ENCODE results near the gene SLC37A4.

DNA sequence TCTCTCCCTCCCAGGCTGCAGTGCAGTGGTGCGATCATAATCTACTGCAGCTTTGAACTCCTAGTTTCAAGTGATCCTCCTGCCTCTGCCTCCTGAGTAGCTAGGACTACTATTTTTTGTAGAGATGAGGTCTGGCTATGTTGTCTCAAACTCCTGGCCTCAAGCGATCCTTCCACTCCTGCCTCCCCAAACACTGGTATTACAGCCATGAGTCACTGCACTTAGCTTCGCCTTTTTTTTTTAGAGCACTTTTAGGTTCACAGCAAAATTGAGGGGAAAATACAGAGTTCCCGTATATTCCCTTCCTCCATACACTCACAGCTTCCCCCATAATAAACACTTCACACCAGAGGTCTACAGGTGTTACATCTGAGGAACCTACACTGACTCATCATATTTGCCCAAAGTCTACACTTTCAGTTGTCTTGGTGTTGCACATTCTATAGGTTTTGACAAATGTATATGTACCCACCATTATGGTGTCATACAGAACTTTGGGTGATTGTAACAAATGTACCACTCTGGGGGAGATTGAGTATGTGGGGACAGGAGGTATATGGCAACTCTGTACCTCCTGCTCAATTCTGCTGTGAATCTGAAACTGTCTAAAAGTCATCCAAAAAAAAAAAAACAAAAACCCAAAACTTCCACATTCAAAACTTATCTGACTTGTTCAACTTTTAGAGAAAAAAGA lies 11.3 kb upstream of the SLC37A4 start:
- TF ChIP-seq, protein P1, sequence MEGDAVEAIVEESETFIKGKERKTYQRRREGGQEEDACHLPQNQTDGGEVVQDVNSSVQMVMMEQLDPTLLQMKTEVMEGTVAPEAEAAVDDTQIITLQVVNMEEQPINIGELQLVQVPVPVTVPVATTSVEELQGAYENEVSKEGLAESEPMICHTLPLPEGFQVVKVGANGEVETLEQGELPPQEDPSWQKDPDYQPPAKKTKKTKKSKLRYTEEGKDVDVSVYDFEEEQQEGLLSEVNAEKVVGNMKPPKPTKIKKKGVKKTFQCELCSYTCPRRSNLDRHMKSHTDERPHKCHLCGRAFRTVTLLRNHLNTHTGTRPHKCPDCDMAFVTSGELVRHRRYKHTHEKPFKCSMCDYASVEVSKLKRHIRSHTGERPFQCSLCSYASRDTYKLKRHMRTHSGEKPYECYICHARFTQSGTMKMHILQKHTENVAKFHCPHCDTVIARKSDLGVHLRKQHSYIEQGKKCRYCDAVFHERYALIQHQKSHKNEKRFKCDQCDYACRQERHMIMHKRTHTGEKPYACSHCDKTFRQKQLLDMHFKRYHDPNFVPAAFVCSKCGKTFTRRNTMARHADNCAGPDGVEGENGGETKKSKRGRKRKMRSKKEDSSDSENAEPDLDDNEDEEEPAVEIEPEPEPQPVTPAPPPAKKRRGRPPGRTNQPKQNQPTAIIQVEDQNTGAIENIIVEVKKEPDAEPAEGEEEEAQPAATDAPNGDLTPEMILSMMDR (conservative IDR thresholded peaks at IDR 0.05; ENCODE audit: low read length): no peak
- TF ChIP-seq EZH2phosphoT487 (IDR thresholded peaks at IDR 0.05; ENCODE audit: borderline replicate concordance, low read depth, low read length): no peak
